ENCODE data around the gene NSG2.
"Not testable (repeated sequence)": the region's sequence is repeated elsewhere in the genome, so short reads cannot be mapped to it uniquely, and the experiment has no call there.

The NSG2 gene

DNA sequence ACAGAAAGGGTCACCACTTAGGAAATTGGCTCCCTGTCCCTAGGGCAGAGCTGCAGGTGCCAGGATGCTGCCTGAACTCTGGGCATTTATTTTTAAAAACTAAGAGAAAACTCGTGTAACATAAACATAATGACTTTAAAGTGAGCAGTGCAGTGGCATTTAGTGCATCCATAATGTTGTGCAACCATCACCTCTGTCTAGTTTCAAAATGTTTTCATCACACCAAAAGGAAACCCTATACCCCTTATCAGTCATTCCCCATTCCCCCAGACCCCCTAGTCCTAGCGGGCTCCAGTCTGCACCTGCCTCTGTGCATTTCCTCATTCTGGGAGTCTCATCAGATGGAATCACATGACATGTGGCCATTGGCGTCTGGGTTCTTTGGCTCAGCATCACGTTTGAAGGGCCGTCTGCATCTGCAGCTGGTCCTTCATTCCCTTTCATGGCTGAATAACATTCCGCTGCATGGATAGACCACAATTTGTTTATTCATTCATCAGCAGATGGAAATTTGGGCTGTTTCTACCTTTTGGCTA is 55.8 kb downstream of the NSG2 start:
- in situ Hi-C loops (cut with MboI; ENCODE audit: low sequenced_read_pairs) = no loop called here

DNA sequence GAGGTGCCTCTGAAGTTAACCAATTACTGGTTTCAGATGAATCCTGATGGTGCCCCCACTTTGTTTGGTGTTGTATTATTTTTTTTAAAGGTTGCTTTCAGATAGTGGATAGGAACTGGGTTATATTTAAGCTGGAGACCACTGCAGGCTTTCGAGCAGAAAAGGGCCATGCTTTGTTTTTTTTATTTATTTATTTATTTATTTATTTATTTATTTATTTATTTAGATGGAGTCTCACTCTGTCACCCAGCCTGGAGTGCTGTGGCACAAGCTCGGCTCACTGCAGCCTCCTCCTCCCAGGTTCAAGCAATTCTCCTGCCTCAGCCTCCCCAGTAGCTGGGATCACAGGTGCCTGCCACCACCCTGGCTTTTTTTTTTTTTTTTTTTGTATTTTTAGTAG is 57.1 kb downstream of the NSG2 start:
- in situ Hi-C loops (cut with MboI; ENCODE audit: low sequenced_read_pairs) = not testable (repeated sequence)

DNA sequence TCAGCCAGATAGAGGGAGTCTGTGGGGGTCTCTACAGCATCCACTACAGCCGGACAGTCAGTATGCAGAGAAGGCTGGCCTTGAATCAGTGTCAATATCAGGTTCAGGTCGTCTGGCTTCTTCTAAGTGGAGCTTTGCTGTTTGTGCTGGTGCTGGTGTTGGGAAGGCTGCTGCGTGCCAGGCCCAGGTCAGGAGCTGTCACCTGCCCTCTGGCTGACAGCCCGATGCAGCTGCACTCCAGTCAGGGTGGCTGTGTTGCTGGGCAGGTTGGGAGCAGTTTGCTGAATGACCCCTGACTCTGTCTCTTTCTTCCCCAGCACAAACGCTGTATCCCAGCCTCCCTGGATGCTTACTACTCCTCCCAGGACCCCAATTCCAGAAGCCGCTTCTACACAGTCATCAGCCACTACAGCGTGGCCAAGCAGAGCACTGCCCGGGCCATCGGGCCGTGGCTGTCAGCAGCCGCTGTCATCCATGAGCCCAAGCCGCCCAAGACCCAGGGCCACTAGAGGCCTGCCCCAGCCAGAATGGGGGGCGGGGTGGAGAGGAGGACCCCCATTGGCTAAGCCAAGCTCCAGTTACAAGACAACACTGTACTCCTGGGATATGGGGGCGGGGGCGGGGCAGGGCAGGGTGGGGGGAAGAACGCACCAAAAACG is 61.6 kb downstream of the NSG2 start:
- in situ Hi-C loops (cut with MboI; ENCODE audit: low sequenced_read_pairs) = no loop called here

DNA sequence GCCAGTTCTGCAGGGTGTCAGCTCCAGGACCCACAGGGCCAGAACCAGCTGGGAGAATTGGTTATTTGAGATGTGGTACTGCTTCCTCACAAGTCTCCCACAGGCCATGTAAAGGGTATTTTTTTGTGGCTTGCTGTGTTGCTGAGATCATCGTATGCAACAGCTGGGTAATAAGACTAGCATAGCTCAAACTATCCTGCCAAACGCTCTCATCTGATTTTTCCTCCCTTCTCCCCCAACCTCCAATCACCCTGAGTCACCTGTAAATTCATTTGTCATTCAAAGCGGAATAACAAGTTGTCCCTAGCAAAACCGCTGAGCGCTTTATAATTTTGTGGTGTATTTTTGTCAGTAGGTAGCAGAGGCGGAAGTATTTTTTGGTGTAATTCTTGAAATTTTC is 63.2 kb downstream of the NSG2 start:
- in situ Hi-C loops (cut with MboI; ENCODE audit: low sequenced_read_pairs) = no loop called here

DNA sequence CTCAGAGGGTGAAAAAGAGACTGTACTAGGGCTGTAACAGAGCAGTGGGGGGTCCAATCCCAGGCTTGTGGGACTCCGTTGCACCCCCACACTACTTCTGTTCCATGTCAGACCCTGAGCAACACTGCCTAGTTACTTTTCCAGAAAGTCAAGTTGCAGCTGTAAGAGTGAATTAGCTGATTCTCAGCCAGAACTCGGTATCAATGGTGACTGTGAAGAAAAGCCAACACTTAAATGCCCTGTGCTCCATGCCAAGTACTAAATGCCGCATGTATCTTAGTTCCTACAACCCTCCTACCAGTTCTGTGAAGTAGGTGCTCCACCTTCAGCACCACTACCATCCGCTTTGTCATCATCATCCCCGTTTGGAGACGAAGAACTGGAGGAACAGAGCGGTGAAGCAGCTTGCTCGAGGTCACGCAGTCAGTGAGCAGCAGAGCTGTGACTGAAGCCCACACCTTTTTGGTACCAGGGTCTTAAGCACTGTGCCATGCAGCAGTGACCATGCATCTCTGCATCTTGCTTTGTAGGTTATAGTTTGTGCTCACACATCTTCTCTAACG is 64.3 kb downstream of the NSG2 start:
- in situ Hi-C loops (cut with MboI; ENCODE audit: low sequenced_read_pairs) = no loop called here

DNA sequence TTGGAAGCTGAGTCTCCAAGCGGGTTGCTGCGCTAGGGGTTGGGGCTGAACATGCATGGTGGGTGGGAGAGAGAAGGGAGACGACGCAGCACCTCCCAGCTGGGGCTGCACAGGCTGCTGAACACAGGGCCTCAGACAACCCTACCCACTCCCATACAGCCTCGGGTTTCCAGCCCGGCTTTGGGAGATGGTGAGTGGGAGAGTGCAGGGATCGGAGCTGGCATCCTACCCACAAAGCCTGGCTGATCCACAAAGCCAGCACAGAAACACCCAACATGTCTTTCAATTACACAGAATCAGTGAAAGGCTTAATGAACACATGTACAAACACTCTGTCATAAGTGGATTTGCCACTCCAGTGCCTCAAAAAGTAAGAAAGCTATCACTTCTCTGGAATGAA is 64.8 kb downstream of the NSG2 start:
- in situ Hi-C loops (cut with MboI; ENCODE audit: low sequenced_read_pairs) = no loop called here

DNA sequence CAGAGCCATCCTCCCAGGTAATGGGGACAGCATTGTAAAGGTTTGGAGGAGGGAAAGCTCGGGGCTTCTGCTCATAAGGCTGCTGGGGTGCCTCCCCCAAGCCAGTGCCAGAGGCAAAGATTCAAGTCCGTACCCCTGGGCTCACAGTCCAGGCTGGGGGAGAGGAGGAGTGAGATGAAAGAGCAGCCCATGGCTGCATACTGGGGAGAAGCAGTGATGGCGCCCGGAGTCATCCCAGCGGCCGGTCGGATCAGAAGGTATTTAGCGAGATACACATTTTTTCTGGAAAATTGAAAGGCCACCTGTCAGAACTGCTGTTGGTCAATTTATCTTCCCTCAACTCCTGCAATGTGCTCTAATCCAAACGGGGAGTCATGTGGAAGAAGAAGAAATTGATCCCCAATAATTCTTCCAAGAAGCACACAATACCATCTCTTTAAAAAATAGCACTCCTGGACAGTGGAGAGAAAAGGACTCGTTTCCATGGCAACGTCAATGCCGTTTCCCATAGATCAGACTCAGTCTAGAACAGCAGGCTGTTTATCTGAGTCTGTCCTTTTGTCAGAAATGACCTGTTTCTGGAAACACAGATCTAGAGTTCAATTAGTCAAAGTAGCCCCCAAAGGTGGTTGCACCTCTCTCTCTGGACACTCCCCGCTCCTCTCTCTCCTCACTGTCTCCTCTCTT is 65.9 kb downstream of the NSG2 start:
- in situ Hi-C loops (cut with MboI; ENCODE audit: low sequenced_read_pairs) = no loop called here

DNA sequence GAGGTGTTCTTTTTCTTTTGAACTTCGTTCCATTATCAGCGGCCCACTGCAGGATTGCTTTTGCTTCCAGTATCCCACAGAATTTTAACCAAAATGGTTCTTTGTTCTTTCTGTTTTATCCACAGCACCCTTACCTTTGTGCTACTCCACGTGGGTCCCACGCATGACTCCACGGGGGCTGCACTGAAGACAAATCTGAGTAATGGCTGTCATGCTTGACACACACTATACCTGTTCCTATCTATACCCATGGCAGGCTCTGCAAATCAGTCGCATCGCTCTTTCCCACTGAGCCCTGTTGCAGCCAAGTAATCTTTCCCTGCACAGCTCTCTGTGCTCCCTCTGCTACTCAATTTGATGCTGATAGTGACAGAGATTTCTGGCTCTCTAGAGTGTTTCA is 69.7 kb downstream of the NSG2 start:
- in situ Hi-C loops (cut with MboI; ENCODE audit: low sequenced_read_pairs) = no loop called here

DNA sequence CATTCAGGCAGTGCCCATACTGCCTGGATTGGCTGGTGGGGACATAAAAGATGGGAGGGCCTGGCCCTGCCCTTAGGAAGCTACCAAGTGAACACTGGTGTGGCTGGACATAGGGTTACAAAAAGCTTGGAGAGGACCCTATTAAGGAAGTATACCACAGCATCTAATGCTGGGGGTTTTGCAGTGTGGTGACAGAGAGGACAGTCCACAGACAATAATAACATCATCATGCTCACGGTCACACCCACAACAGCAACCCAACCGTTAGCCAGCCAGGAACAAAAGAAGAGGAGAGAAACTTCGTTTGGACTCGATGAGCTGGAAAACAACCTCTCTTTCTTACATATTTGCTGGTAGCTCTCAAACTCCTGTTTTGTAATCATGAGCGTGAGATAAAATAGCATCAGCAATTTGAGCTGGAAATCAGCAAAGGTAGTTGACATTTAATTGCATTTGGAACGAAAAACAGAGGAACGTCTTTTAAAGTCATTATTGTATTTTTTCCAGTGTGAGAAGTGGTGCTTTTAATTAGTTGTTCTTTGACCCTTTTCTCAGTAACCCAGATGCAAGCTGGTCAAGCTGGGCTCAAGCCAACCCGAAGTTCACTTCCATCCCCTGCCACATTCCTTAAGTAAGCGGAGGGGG is 73.4 kb downstream of the NSG2 start:
- in situ Hi-C loops (cut with MboI; ENCODE audit: low sequenced_read_pairs) = no loop called here

DNA sequence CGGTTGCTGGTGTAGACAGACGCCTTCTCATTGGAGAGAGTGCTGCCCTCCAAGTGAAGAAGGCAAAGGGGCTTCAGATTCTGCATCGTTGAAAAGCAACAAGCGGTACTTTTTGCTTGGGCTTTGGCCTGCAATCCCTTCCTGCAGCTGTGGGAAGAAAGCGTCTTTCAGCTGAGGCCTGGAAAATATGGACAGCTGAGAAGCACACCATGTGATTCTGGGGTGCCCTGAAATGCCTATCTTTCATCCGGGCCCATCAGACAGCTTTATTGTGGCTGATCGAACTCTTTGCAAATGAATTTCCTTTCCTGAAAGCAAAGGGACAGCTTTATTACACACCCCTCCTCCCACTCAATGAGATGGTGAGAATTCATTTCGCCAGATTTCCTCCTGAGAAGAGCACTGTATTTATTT is 74.0 kb downstream of the NSG2 start:
- in situ Hi-C loops (cut with MboI; ENCODE audit: low sequenced_read_pairs) = no loop called here

DNA sequence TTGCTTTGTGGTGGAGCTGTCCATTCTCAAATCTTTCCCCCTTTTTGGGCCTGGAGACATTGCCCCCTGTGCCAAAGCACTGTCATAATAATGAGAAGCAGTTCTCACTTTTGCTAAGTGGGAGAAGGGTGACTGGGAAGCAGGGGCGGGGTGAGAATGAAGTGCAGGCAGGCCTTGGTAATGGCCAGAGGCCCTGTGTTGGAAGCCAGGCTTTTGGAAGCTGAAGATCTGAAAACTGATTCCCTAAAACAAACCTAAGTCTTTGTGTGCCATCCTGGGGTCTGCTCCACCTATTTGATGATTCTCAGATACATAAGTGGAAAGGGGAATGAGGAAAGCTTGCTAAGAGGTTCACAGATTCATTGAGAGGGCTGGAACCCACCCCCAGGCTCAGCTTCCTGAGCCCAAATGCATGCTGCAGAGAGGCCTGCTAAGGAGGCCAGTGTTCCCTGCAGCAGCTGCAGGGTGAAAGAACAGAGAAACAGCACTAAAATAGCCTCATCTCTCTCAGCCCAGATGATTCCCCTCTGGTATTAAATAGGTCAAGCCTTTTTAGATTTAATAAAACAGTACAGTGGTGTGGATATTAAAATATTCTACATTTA is 75.0 kb downstream of the NSG2 start:
- in situ Hi-C loops (cut with MboI; ENCODE audit: low sequenced_read_pairs) = no loop called here

DNA sequence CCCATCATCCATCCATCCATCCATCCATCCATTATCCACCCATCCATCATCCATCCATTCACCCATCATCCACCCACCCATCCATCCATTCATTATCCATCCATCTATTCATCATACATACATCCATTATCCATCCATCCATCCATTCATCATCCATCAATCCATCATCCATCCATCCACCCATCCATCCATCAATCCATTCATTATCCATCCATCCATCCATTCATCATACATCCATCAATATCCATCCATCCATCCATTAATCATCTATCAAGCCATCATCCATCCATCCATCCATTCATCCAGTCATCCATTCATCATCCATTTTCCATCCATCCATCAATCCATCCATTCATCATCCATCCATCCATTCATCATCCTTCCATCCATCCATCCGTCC is 89.0 kb downstream of the NSG2 start:
- in situ Hi-C loops (cut with MboI; ENCODE audit: low sequenced_read_pairs) = no loop called here

DNA sequence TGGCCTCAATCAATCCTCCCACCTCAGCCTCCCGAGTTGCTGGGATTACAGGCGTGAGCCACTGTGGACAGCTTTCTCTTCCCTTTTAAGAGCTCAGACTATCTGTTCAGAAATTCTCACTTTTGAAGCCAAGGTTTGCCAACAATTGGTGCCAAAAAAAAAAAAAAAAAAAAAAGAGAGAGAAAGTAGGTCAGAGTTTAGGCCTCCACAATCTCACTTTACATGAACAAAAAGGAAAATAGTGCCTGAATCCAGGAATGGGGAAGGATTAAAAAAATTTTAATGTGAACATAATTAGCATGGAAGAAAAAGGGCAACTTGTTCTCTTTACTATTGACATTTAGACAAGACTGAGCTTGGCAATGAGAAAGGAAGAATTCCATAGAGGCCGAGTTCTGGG is 94.1 kb downstream of the NSG2 start:
- in situ Hi-C loops (cut with MboI; ENCODE audit: low sequenced_read_pairs) = no loop called here

DNA sequence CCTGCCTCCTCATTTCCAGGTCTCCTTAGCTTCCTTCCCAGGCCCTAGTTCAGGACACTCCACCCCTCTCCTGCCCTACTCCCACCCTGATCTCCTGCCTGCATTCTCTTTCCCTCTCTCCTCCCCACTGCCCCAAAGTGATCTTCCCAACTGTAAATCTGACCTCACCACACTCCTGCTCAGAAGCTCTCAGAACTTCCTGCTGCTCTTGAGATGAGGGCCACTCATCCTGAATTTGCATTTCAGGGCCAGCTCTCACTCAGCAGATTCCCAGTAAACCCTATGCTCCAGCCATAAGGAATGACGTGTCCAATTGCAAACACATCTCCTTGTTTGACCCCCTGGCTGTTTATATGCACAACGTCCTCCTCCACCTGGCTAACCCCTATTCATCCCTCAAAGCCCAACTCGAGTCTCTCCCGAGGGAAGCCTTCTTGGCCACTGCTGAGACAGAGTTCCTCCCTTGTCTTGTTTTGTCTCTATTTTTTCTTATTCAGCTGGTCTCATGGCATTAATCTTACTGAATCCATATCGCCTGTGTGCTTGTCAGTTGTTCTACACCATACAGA is 95.0 kb downstream of the NSG2 start:
- in situ Hi-C loops (cut with MboI; ENCODE audit: low sequenced_read_pairs) = no loop called here

DNA sequence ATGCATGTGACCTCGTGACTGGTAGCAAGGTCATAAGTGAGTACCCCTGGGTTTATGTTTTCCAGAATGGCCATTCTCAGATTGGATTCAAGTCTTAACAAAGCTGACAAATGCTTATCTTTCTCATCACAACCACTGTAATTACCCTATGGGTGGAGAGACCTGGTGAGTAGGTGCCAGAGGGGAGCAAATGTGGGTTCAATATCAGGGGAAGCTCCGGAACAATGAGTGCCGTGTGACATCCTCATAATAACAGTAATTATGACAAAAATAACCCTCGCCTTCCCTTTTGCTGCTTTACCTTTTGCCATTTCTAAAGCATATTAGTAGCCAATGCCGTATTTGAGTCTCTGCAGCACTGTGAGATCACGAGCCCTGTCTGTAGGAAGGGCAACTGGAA is 95.9 kb downstream of the NSG2 start:
- in situ Hi-C loops (cut with MboI; ENCODE audit: low sequenced_read_pairs) = no loop called here

DNA sequence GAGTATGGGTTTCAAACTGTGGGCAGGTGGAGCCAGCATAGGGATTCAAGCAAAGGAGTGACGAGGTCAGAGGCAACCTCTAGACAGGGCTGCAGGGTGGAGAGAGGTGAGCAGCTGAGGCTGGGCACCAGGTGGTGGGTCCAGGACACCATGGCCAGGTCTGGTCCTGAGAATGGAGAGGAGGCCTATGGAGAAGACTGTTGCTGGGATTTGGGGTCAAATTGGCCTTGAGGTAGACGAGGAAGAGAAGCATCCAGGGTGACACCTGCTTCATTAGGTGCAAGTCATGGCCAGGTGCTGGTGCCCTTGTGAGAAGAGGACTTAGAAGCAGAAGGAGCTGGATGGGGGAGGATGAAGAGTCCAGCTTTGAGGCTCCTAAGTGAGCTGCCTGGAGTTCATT is 99.6 kb downstream of the NSG2 start:
- in situ Hi-C loops (cut with MboI; ENCODE audit: low sequenced_read_pairs) = no loop called here

DNA sequence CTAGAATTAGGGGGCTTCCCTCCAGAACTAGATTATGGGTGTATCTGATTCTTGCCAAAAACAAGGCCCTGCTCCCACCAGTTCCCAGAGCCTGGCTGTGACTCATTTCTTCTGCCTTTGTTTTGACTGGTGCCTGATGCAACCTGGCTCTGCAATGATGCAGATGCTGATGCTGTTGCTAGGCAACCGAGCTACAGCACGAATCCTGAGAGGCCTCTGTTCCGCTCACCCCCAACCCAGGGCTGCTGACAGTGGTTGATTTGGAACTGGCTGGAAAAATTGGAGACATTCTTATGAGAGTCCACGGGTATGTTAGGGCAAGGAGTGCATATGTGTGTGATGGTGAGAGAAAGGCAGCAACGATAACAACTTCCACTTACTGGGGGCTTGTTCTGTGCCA is 100.3 kb downstream of the NSG2 start:
- in situ Hi-C loops (cut with MboI; ENCODE audit: low sequenced_read_pairs) = no loop called here

DNA sequence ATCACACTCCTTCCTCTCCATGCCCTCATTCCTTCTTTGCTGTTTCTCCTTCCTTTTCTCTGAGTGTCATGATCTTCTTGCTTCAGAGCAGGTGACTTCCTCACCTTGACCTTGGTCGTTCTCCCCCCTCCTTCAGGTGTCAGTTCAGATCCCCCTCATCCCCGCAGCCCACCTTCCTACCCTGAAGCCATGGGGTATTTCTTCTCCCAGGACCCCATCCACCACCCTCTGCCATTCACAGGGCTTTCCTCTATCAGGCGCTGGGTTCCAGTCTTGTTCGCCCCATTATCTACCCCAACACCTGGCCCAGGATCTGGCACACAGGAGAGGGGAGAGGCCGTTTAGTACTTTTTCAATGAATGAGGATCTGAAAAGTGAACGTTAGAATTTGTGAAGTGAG is 101.0 kb downstream of the NSG2 start:
- in situ Hi-C loops (cut with MboI; ENCODE audit: low sequenced_read_pairs) = no loop called here

DNA sequence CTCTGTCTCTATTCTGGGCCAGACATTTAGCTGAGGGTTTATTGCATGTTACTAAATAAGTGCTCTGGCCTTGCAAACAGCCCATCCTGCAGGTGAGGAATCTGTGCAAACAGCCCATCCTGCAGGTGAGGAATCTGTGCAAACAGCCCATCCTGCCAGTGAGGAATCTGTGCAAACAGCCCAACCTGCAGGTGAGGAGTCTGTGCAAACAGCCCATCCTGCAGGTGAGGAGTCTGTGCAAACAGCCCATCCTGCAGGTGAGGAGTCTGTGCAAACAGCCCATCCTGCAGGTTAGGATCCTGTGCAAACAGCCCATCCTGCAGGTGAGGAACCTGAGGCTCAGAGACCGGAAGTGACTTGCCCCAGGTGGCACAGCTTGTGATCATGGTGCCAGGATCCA is 101.5 kb downstream of the NSG2 start:
- in situ Hi-C loops (cut with MboI; ENCODE audit: low sequenced_read_pairs) = not testable (repeated sequence)

DNA sequence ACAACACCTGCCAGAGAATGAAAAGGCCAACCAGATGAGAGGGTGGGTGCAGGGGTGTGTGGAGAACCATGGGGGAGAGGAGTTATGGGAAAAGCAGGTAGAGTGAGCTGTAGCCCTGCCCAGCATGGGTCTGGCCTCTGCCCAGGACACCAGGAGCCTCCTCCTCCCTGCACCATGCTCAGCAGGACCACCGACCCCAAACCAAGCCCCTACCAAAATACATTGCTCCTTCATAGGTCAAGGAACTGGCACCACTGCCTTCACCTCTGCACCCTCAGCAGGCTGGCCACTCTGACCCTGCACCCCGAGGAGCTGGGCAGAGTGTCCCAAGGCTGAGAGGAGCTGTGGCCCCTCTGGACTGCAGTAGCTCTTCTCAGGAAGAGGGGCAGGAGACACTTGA is 102.0 kb downstream of the NSG2 start:
- in situ Hi-C loops (cut with MboI; ENCODE audit: low sequenced_read_pairs) = no loop called here

DNA sequence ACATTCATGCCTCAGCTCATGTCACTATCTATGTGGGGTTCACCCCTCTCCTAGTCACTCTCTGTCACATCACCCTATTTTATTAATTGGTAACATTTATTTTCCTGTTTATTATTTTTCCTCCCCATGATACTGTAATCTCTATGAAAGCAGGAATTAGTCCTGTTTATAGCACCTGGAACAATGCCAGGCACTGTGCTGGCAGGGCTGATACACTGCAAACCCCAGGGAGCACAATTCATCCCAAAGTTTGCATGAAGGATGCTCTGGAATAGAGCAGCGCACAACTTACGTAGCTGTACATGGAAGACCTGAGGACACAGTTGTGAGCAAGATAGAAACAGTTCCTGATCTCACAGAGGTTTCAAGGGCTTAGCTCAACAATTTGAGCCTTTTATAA is 103.2 kb downstream of the NSG2 start:
- in situ Hi-C loops (cut with MboI; ENCODE audit: low sequenced_read_pairs) = no loop called here
